Measurements from ENCODE around the gene GAS2.

GRCh38 chr11:22846726-22847125, 180.3 kb downstream of the GAS2 start:
- TF ChIP-seq FOXK2 (IDR thresholded peaks at IDR 0.05) (no peak), LEF1 (IDR thresholded peaks at IDR 0.05; ENCODE audit: borderline replicate concordance) (no peak), FOXA1 (IDR thresholded peaks at IDR 0.05) (no peak), BHLHE40 (IDR thresholded peaks at IDR 0.05; ENCODE audit: borderline replicate concordance) (no peak), NFRKB (IDR thresholded peaks at IDR 0.05) (no peak), HDGF (IDR thresholded peaks at IDR 0.05; ENCODE audit: borderline replicate concordance) (no peak), L3MBTL2 (conservative IDR thresholded peaks at IDR 0.05) (no peak)

Data from HEK293T (cell line).